GM23338 (cell line): ENCODE results near the gene FUT7.

Experiments used
- CREB1 ChIP-seq: fragments of 250-450 bp; sonication (Bioruptor Pico); IDR thresholded peaks from 2 replicates; pipeline ENCODE4 v1.5.0; 2020; ENCODE audit warnings: low read depth, mild to moderate bottlenecking, moderate library complexity
- CTCF ChIP-seq, 2 experiments: fragments of 200-600 bp in 1 of 2; sonication (generic) in 1 of 2; conservative IDR thresholded peaks; 2 replicates each; pipeline versions ENCODE4 v1.5.1 to v1.6.1; 2016 to 2017; ENCODE audit warnings: antibody characterized with exemption in 2 of 2, low read depth in 2 of 2, mild to moderate bottlenecking in 2 of 2, moderate library complexity in 1 of 2
- ETS1 ChIP-seq: IDR thresholded peaks from 2 replicates; pipeline ENCODE4 v1.6.1; 2016; ENCODE audit warnings: antibody characterized with exemption
- EZH2 ChIP-seq: fragments of 200-600 bp; sonication (generic); IDR thresholded peaks from one replicate; pipeline ENCODE4 v1.8.0; 2017; ENCODE audit warnings: antibody characterized with exemption, mild to moderate bottlenecking, low read depth; ENCODE audit not compliant: unreplicated experiment
- EZH2phosphoT487 ChIP-seq: fragments of 200-600 bp; sonication (generic); IDR thresholded peaks from one replicate; pipeline ENCODE4 v1.8.1; 2018; ENCODE audit warnings: antibody characterized with exemption; ENCODE audit not compliant: unreplicated experiment
- JUNB ChIP-seq: IDR thresholded peaks from one replicate; pipeline ENCODE4 v1.6.1; 2016; ENCODE audit warnings: antibody characterized with exemption; ENCODE audit not compliant: unreplicated experiment
- POLR2AphosphoS5 ChIP-seq: IDR thresholded peaks from 2 replicates; pipeline ENCODE4 v1.6.1; 2016; ENCODE audit warnings: antibody characterized with exemption, low read depth
- REST ChIP-seq: IDR thresholded peaks from one replicate; pipeline ENCODE4 v1.6.1; 2018; ENCODE audit warnings: antibody characterized with exemption; ENCODE audit not compliant: unreplicated experiment
- ZNF114 ChIP-seq: fragments of 250-450 bp; sonication (Bioruptor Pico); IDR thresholded peaks from 2 replicates; pipeline ENCODE4 v1.5.0; 2020; ENCODE audit warnings: mild to moderate bottlenecking, moderate library complexity
- ZNF331 ChIP-seq: fragments of 250-450 bp; sonication (Bioruptor Pico); IDR thresholded peaks from 2 replicates; pipeline ENCODE4 v1.5.0; 2020; ENCODE audit warnings: low read depth, mild to moderate bottlenecking, moderate library complexity

- TF ChIP-seq ZNF331 (no peak), CTCF (conservative IDR thresholded peaks at IDR 0.05; ENCODE audit: low read depth in 2 of 2) (no peak), POLR2AphosphoS5 (no peak), EZH2phosphoT487 (no peak), EZH2 (no peak), CREB1 (CRISPR knock-in tag) (no peak), ZNF114 (CRISPR knock-in tag) (no peak), JUNB (no peak), REST (no peak), ETS1 (no peak)
Measured at GRCh38 chr9:137015976-137016375, 15.9 kb downstream of the FUT7 start.
